NK-92 (cell line): Measurements from ENCODE around the gene TNFRSF1B.

Experiments
- DNase-seq: peaks from one replicate; lab custom pipeline; 2025; ENCODE audit not compliant: unreplicated experiment; lab: John Stamatoyannopoulos, UW

Gene TNFRSF1B

GRCh38 chr1:12174924-12175810, 8.4 kb downstream of the TNFRSF1B start:
- DNase-seq: no peak

GRCh38 chr1:12176298-12177118, 9.7 kb downstream of the TNFRSF1B start:
- DNase-seq: no peak

- DNase-seq: no peak
Observed at GRCh38 chr1:12177156-12177998, 10.6 kb downstream of the TNFRSF1B start.

- DNase-seq: peak; percentile 41
Observed at GRCh38 chr1:12177999-12178441, 11.2 kb downstream of the TNFRSF1B start.

- no peak for DNase-seq
Observed at GRCh38 chr1:12178511-12178910, 11.7 kb downstream of the TNFRSF1B start.

GRCh38 chr1:12179111-12179519, 12.3 kb downstream of the TNFRSF1B start:
- peak; percentile 21 for DNase-seq

- DNase-seq: no peak
Observed at GRCh38 chr1:12179676-12180075, 12.9 kb downstream of the TNFRSF1B start.

- DNase-seq: no peak
Observed at GRCh38 chr1:12180315-12180714, 13.5 kb downstream of the TNFRSF1B start.

- DNase-seq: no peak
Observed at GRCh38 chr1:12180903-12181302, 14.1 kb downstream of the TNFRSF1B start.

GRCh38 chr1:12181568-12181967, 14.8 kb downstream of the TNFRSF1B start:
- no peak for DNase-seq

- no peak for DNase-seq
Observed at GRCh38 chr1:12182410-12182984, 15.7 kb downstream of the TNFRSF1B start.

- DNase-seq: no peak
Observed at GRCh38 chr1:12183095-12183794, 16.5 kb downstream of the TNFRSF1B start.

- DNase-seq: no peak
Observed at GRCh38 chr1:12184008-12184681, 17.4 kb downstream of the TNFRSF1B start.

GRCh38 chr1:12185036-12185917, 18.5 kb downstream of the TNFRSF1B start:
- no peak for DNase-seq

- DNase-seq: no peak
Observed at GRCh38 chr1:12185918-12186678, 19.3 kb downstream of the TNFRSF1B start.

- DNase-seq: no peak
Observed at GRCh38 chr1:12186679-12186985, 19.8 kb downstream of the TNFRSF1B start.

- no peak for DNase-seq
Observed at GRCh38 chr1:12188115-12188514, 21.3 kb downstream of the TNFRSF1B start.
